ENCODE results near the gene CENPF. TPM values are rescaled to one million over a fixed set of nuclear protein-coding genes. Genes with fewer than 3 reads are reported as not detected.

The CENPF gene
- total and polyA plus RNA-seq, 2 experiments from 2014 or later, result 25.9 to 29.1 TPM

- Histone ChIP-seq H3K79me2 (ENCODE audit: insufficient read depth) (no peaks in the 10 kb centered on the region), H3K9me3 (ENCODE audit: low read depth) (no peaks in the 10 kb centered on the region), H4K20me1 (ENCODE audit: insufficient read depth) (no peaks in the 10 kb centered on the region), H3K27ac (no peak overlapping the region), H3K36me3 (ENCODE audit: low read depth) (no peaks in the 10 kb centered on the region), H3K9ac (no peak overlapping the region), H3K4me2 (ENCODE audit: unreplicated experiment) (no peak overlapping the region), H3K4me1 (ENCODE audit: insufficient read depth) (peaks cover 6% of the 10 kb centered on the region), H3K27me3 (replicated peaks; ENCODE audit: insufficient read depth) (no peaks in the 10 kb centered on the region), H3K9me2 (ENCODE audit: insufficient read depth) (no peaks in the 10 kb centered on the region), H3F3A (ENCODE audit: insufficient read depth) (no peaks in the 10 kb centered on the region), H2AFZ (peak overlapping the region; percentile 54; the same call in 1 of the 2 replicates), H3K4me3 (no peak overlapping the region)
- no peak for TF ChIP-seq EZH2 (IDR thresholded peaks at IDR 0.05; ENCODE audit: insufficient read depth, poor library complexity, severe bottlenecking)
- no peak for TF ChIP-seq EZH2phosphoT487 (IDR thresholded peaks at IDR 0.05; ENCODE audit: insufficient read depth, low read depth)
- DNase-seq, result peak; percentile 20
- WGBS, 2 experiments (ENCODE audit: low coverage in 1 of 2, low lambda C conversion rate in 2 of 2, missing lambda C conversion rate in 2 of 2), result 21 to 22% methylated on average over 3 of the region's 3 CpGs
- in situ Hi-C loops (cut with MboI), result no loop called here
Measured at GRCh38 chr1:214688891-214689290, 85.9 kb downstream of the CENPF start.

DNA sequence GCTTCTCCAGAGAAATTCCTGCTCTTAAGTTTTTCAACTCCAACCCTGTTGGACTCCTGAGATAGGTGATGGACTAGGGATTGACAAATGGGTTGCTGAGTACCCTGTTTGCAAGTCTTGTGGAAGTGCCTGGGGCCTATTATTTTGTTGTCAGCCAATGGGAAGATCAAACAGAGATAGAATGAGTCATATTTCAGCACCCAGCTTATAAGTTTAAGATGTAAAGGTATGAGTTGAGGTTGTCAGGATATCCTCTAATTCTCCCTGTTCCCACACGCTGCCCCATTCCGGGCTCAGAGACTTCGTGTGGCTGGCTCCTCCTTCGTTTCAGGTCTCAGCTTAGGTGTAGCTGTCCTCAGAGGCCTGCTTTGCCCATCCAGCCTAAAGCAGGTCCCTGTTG is 91.8 kb downstream of the CENPF start:
- DNase-seq, result no peak
- H3K9me2 ChIP-seq (ENCODE audit: insufficient read depth), result no peaks in the 10 kb centered on the region
- TF ChIP-seq EZH2phosphoT487 (IDR thresholded peaks at IDR 0.05; ENCODE audit: insufficient read depth, low read depth) (no peak), EZH2 (IDR thresholded peaks at IDR 0.05; ENCODE audit: insufficient read depth, poor library complexity, severe bottlenecking) (no peak)
- no peak overlapping the region for H3K4me3 ChIP-seq
- in situ Hi-C loops (cut with MboI), result no loop called here
- H3K79me2 ChIP-seq (ENCODE audit: insufficient read depth), result no peaks in the 10 kb centered on the region
- H4K20me1 ChIP-seq (ENCODE audit: insufficient read depth), result no peaks in the 10 kb centered on the region
- H3F3A ChIP-seq (ENCODE audit: insufficient read depth), result no peaks in the 10 kb centered on the region
- H3K36me3 ChIP-seq (ENCODE audit: low read depth), result no peaks in the 10 kb centered on the region
- H3K27me3 ChIP-seq (replicated peaks; ENCODE audit: insufficient read depth), result no peaks in the 10 kb centered on the region
- peaks cover 6% of the 10 kb centered on the region; the same call in 1 of the 2 replicates for H3K4me1 ChIP-seq (ENCODE audit: insufficient read depth)
- H3K9me3 ChIP-seq (ENCODE audit: low read depth), result no peaks in the 10 kb centered on the region
- no peak overlapping the region for H2AFZ ChIP-seq
- H3K27ac ChIP-seq, result no peak overlapping the region
- WGBS, 2 experiments (ENCODE audit: low coverage in 1 of 2, low lambda C conversion rate in 2 of 2, missing lambda C conversion rate in 2 of 2), result 82 to 87% methylated on average over 4 of the region's 4 CpGs
- no peak overlapping the region for H3K4me2 ChIP-seq (ENCODE audit: unreplicated experiment)
- H3K9ac ChIP-seq, result no peak overlapping the region

DNA sequence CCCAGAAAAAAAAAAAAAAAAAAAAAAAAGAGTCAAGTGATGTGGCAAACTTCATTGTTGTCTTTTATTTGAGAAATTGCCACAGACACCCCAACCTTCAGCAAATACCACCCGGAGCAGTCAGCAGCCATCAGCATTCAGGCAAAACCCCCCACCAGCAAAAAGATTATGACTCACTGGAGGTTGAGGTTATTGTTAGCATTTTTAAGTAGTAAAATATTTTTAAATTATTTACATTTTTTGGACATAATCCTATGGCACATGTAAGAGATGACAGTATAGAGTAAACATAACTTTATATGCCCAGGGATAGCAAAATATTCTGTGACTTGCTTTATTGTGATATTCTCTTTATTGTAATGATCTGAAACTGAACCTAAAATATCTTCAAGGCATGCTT is 95.6 kb downstream of the CENPF start:
- no peak overlapping the region for H3K4me3 ChIP-seq
- 92 to 95% methylated on average over 1 of the region's 1 CpG for WGBS, 2 experiments (ENCODE audit: low coverage in 1 of 2, low lambda C conversion rate in 2 of 2, missing lambda C conversion rate in 2 of 2)
- no peak overlapping the region for H3K9ac ChIP-seq
- TF ChIP-seq EZH2phosphoT487 (IDR thresholded peaks at IDR 0.05; ENCODE audit: insufficient read depth, low read depth) (no peak), EZH2 (IDR thresholded peaks at IDR 0.05; ENCODE audit: insufficient read depth, poor library complexity, severe bottlenecking) (no peak)
- H3K9me2 ChIP-seq (ENCODE audit: insufficient read depth), result no peaks in the 10 kb centered on the region
- no peaks in the 10 kb centered on the region for H4K20me1 ChIP-seq (ENCODE audit: insufficient read depth)
- H3K36me3 ChIP-seq (ENCODE audit: low read depth), result no peaks in the 10 kb centered on the region
- in situ Hi-C loops (cut with MboI), result no loop called here
- DNase-seq, result no peak
- no peaks in the 10 kb centered on the region for H3K27me3 ChIP-seq (replicated peaks; ENCODE audit: insufficient read depth)
- H3K4me1 ChIP-seq (ENCODE audit: insufficient read depth), result no peaks in the 10 kb centered on the region
- no peaks in the 10 kb centered on the region for H3K9me3 ChIP-seq (ENCODE audit: low read depth)
- no peak overlapping the region for H3K4me2 ChIP-seq (ENCODE audit: unreplicated experiment)
- H2AFZ ChIP-seq, result no peak overlapping the region
- no peak overlapping the region for H3K27ac ChIP-seq
- H3K79me2 ChIP-seq (ENCODE audit: insufficient read depth), result no peaks in the 10 kb centered on the region
- H3F3A ChIP-seq (ENCODE audit: insufficient read depth), result no peaks in the 10 kb centered on the region

DNA sequence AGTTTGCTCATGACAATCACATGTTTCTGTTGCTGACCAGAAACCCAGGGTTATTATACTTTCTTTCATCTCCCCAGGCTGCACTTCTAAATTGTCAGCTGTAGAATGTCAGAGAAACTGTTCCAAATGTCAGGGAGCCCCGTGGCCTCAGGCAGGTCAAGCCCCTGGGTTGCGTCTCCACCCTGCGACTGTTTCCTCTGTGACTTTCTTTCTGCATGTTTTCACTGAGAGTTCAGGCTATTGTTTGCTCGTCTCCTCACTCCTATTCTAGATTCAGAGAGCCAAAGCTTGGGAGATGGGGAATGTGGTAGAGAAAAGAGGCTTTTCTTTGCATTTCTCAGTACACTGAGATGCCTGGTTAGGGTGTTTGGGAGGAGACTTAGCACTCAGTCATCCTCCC is 97.4 kb downstream of the CENPF start:
- WGBS, 2 experiments (ENCODE audit: low coverage in 1 of 2, low lambda C conversion rate in 2 of 2, missing lambda C conversion rate in 2 of 2), result 36 to 47% methylated on average over 4 of the region's 4 CpGs
- Histone ChIP-seq H3K9me3 (ENCODE audit: low read depth) (no peaks in the 10 kb centered on the region), H3K36me3 (ENCODE audit: low read depth) (no peaks in the 10 kb centered on the region), H3K9me2 (ENCODE audit: insufficient read depth) (no peaks in the 10 kb centered on the region), H2AFZ (no peak overlapping the region), H3K79me2 (ENCODE audit: insufficient read depth) (no peaks in the 10 kb centered on the region), H3K4me1 (ENCODE audit: insufficient read depth) (no peaks in the 10 kb centered on the region), H3K27ac (no peak overlapping the region), H3K27me3 (replicated peaks; ENCODE audit: insufficient read depth) (no peaks in the 10 kb centered on the region), H3K4me2 (ENCODE audit: unreplicated experiment) (no peak overlapping the region), H3K9ac (no peak overlapping the region), H4K20me1 (ENCODE audit: insufficient read depth) (no peaks in the 10 kb centered on the region), H3K4me3 (no peak overlapping the region), H3F3A (ENCODE audit: insufficient read depth) (no peaks in the 10 kb centered on the region)
- DNase-seq, result no peak
- TF ChIP-seq EZH2 (IDR thresholded peaks at IDR 0.05; ENCODE audit: insufficient read depth, poor library complexity, severe bottlenecking) (no peak), EZH2phosphoT487 (IDR thresholded peaks at IDR 0.05; ENCODE audit: insufficient read depth, low read depth) (no peak)
- in situ Hi-C loops (cut with MboI), result no loop called here

- no peak overlapping the region for H3K4me2 ChIP-seq (ENCODE audit: unreplicated experiment)
- H3K4me1 ChIP-seq (ENCODE audit: insufficient read depth), result 0 out of 2 replicates have a peak, but pooled peaks cover 3% of the 10 kb centered on the region
- in situ Hi-C loops (cut with MboI), result no loop called here
- H3K36me3 ChIP-seq (ENCODE audit: low read depth), result no peaks in the 10 kb centered on the region
- no peak overlapping the region for H3K9ac ChIP-seq
- no peaks in the 10 kb centered on the region for H3K9me3 ChIP-seq (ENCODE audit: low read depth)
- H3K27ac ChIP-seq, result no peak overlapping the region
- H3K4me3 ChIP-seq, result no peak overlapping the region
- H3K9me2 ChIP-seq (ENCODE audit: insufficient read depth), result no peaks in the 10 kb centered on the region
- no peaks in the 10 kb centered on the region for H3K79me2 ChIP-seq (ENCODE audit: insufficient read depth)
- no peak for TF ChIP-seq EZH2phosphoT487 (IDR thresholded peaks at IDR 0.05; ENCODE audit: insufficient read depth, low read depth)
- TF ChIP-seq EZH2 (IDR thresholded peaks at IDR 0.05; ENCODE audit: insufficient read depth, poor library complexity, severe bottlenecking), result no peak
- no peaks in the 10 kb centered on the region for H3K27me3 ChIP-seq (replicated peaks; ENCODE audit: insufficient read depth)
- no peak overlapping the region for H2AFZ ChIP-seq
- peak; percentile 39 for DNase-seq
- WGBS, 2 experiments (ENCODE audit: low coverage in 1 of 2, low lambda C conversion rate in 2 of 2, missing lambda C conversion rate in 2 of 2), result 4 to 11% methylated on average over 1 of the region's 1 CpG
- H4K20me1 ChIP-seq (ENCODE audit: insufficient read depth), result no peaks in the 10 kb centered on the region
- no peaks in the 10 kb centered on the region for H3F3A ChIP-seq (ENCODE audit: insufficient read depth)
Measured at GRCh38 chr1:214702556-214702955, 99.6 kb downstream of the CENPF start.

All from GM23248 (cell line).